Mucosa of descending colon (tissue), 3 donors: Measurements from ENCODE around the gene PAN2. TPM values are rescaled to one million over a fixed set of nuclear protein-coding genes. Genes with fewer than 3 reads are reported as not detected.

Experiments
- ATAC-seq: fragments of 200-7000 bp; cut with Tn5 transposase; one replicate; pipeline ENCODE4 v1.9.1; 2020; ENCODE audit warnings: mild to moderate bottlenecking, moderate library complexity
- DNase-seq, 3 donors: peaks; one replicate each; pipeline ENCODE4 v3.0.0-alpha.2; 2020
- H3K36me3 ChIP-seq: fragments of 200-600 bp; one replicate; pipeline ENCODE4 v1.8.0; 2021; ENCODE audit warnings: low read depth, mild to moderate bottlenecking
- H3K4me1 ChIP-seq: fragments of 200-600 bp; one replicate; pipeline ENCODE4 v1.8.0; 2021; ENCODE audit warnings: low read depth, mild to moderate bottlenecking
- H3K4me3 ChIP-seq: fragments of 200-600 bp; one replicate; pipeline ENCODE4 v1.8.0; 2021; ENCODE audit warnings: mild to moderate bottlenecking
- H3K9me3 ChIP-seq: fragments of 200-600 bp; one replicate; pipeline ENCODE4 v1.8.0; 2021; ENCODE audit warnings: mild to moderate bottlenecking
- CTCF ChIP-seq: fragments of 200-600 bp; IDR thresholded peaks from one replicate; pipeline ENCODE4 v1.8.0; 2022; ENCODE audit warnings: antibody characterized with exemption, mild to moderate bottlenecking
- intact Hi-C, 2 donors: fragments of 100-400 bp; cut with DNase I in 1 of 2; cut with micrococcal nuclease in 1 of 2; formaldehyde crosslinking; loops; one replicate each; pipeline versions ENCODE4 v1.11.0 to v1.11.1; 2022; cut with DNase I, micrococcal nuclease
- total RNA-seq, 3 donors: library from RNA; stranded (reverse); fragmentation: NEBNext Ultra II Directional in 2 of 3; extraction: Animal tissue kit (Norgen Biotek cat#: 25700) in 2 of 3; gene quantifications; one replicate each; pipeline versions ENCODE4 v1.2.1 to v1.2.4, GENCODE V29; 2021 to 2023
- donor health status: DM: no; HTN: no; CAD: no; lungs with moderate emphysema.
- donor health status: DM: no; HTN: no; CAD: no.
- donor health status: DM: no; HTN: yes; CAD: no.

The PAN2 gene
- total RNA-seq, 3 donors from 2014 or later = 61.4 to 73.5 (median 61.9) TPM

GRCh38 chr12:56317675-56318074, 16.1 kb downstream of the PAN2 start:
- Histone ChIP-seq H3K36me3 (no peaks in the 10 kb centered on the region), H3K9me3 (no peaks in the 10 kb centered on the region), H3K4me1 (peaks cover 11% of the 10 kb centered on the region), H3K4me3 (no peak overlapping the region)
- no peak for ATAC-seq
- intact Hi-C loops = no loop called here
- no peak for DNase-seq
- TF ChIP-seq CTCF = no peak

GRCh38 chr12:56315622-56316473, 18.0 kb downstream of the PAN2 start, which contains the start of gene CNPY2:
Gene CNPY2, minus strand, starts transcription at chr12:56315988. Its CDS starts 771 bp downstream, at chr12:56315217.
- peak; percentile 96 to 97 (median 96) for DNase-seq
- H3K9me3 ChIP-seq = no peaks in the 10 kb centered on the region
- peak within 1 kb of the TSS; percentile 50 for H3K4me3 ChIP-seq
- peaks cover 11% of the 10 kb centered on the region for H3K4me1 ChIP-seq
- ATAC-seq = peak; percentile 93
- H3K36me3 ChIP-seq = no peaks in the 10 kb centered on the region
- no peak for TF ChIP-seq CTCF
- intact Hi-C loops = no loop called here

- no peak for TF ChIP-seq CTCF
- Histone ChIP-seq H3K4me3 (peak overlapping the region; percentile 50), H3K9me3 (no peaks in the 10 kb centered on the region), H3K36me3 (no peaks in the 10 kb centered on the region), H3K4me1 (peaks cover 11% of the 10 kb centered on the region)
- intact Hi-C loops = no loop called here
- peak in 2 of 3 donors; percentile 26 to 44 for DNase-seq
- ATAC-seq = peak; percentile 20
Observed at GRCh38 chr12:56315249-56315621, 18.6 kb downstream of the PAN2 start.

- DNase-seq = no peak
- intact Hi-C loops = no loop called here
Observed at GRCh38 chr12:56311003-56311402, 22.8 kb downstream of the PAN2 start.

GRCh38 chr12:56308714-56309113, 25.1 kb downstream of the PAN2 start:
- DNase-seq = no peak
- no peak for ATAC-seq
- Histone ChIP-seq H3K36me3 (no peaks in the 10 kb centered on the region), H3K4me3 (no peak overlapping the region), H3K9me3 (no peaks in the 10 kb centered on the region), H3K4me1 (no peaks in the 10 kb centered on the region)
- no peak for TF ChIP-seq CTCF
- intact Hi-C loops = no loop called here

More at GRCh38 chr12:56311003-56311402, 22.8 kb downstream of the PAN2 start:
- no peak for TF ChIP-seq CTCF
- no peaks in the 10 kb centered on the region for H3K36me3 ChIP-seq
- no peaks in the 10 kb centered on the region for H3K9me3 ChIP-seq
- ATAC-seq = no peak
- peaks cover 11% of the 10 kb centered on the region for H3K4me1 ChIP-seq
- H3K4me3 ChIP-seq = no peak overlapping the region
